HL-60 (cell line): ENCODE measurements around the gene SPATA7.

ENCODE experiments used
- GABPA ChIP-seq: IDR thresholded peaks from 2 replicates; pipeline ENCODE4 v1.6.1; 2012; ENCODE audit warnings: low read depth
- POLR2AphosphoS5 ChIP-seq: IDR thresholded peaks from 2 replicates; pipeline ENCODE4 v1.6.1; 2012; ENCODE audit warnings: low read depth
- REST ChIP-seq: IDR thresholded peaks from 2 replicates; pipeline ENCODE4 v1.6.1; 2012; ENCODE audit warnings: low read depth; ENCODE audit not compliant: insufficient replicate concordance
- TF ChIP-seq, protein P1 (sequence below): IDR thresholded peaks from one replicate; pipeline ENCODE4 v1.5.1; 2011; ENCODE audit warnings: low read length, control low read depth, inconsistent platforms; ENCODE audit not compliant: insufficient read depth

- TF ChIP-seq, protein P1, sequence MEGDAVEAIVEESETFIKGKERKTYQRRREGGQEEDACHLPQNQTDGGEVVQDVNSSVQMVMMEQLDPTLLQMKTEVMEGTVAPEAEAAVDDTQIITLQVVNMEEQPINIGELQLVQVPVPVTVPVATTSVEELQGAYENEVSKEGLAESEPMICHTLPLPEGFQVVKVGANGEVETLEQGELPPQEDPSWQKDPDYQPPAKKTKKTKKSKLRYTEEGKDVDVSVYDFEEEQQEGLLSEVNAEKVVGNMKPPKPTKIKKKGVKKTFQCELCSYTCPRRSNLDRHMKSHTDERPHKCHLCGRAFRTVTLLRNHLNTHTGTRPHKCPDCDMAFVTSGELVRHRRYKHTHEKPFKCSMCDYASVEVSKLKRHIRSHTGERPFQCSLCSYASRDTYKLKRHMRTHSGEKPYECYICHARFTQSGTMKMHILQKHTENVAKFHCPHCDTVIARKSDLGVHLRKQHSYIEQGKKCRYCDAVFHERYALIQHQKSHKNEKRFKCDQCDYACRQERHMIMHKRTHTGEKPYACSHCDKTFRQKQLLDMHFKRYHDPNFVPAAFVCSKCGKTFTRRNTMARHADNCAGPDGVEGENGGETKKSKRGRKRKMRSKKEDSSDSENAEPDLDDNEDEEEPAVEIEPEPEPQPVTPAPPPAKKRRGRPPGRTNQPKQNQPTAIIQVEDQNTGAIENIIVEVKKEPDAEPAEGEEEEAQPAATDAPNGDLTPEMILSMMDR: no peak
- TF ChIP-seq GABPA (no peak), REST (no peak), POLR2AphosphoS5 (no peak)
Measured at GRCh38 chr14:88351966-88352691, 33.3 kb upstream of the SPATA7 start.
